Activated T-helper 1 cell treated with Interleukin-2 at 50 U/mL for 16 hours (primary cell): ENCODE measurements around the gene ASB6.

Experiments used
- DNase-seq: peaks from one replicate; pipeline ENCODE4 v3.0.0-alpha.2; 2020; ENCODE audit warnings: low read depth

Gene ASB6, protein sequence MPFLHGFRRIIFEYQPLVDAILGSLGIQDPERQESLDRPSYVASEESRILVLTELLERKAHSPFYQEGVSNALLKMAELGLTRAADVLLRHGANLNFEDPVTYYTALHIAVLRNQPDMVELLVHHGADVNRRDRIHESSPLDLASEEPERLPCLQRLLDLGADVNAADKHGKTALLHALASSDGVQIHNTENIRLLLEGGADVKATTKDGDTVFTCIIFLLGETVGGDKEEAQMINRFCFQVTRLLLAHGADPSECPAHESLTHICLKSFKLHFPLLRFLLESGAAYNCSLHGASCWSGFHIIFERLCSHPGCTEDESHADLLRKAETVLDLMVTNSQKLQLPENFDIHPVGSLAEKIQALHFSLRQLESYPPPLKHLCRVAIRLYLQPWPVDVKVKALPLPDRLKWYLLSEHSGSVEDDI

GRCh38 chr9:129641750-129642585, at the start of gene ASB6:
Gene ASB6 (minus strand): TSS chr9:129642151. CDS start chr9:129641999, 152 bp downstream.
- DNase-seq, result peak; percentile 90

GRCh38 chr9:129688285-129689043, 46.5 kb upstream of the ASB6 start:
- no peak for DNase-seq

DNA sequence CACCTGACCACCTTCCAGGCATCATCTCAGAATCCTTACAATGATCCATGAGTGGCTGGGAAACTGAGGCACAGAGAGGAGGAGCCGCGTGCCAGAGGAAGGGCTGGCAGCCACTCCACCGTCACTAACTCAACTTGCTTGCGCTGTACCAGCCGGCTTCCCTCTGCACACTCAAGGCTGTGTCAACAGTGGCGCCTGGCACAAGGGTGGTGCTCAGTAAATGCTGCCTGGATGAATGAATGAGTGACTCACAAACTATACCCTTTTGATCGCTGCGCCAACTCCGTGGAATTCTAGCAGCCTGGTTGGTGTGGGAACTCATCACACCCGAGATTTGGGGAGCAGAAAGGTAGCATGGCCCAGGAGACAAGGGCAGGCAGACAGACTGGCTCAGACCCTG, 45.4 kb upstream of the ASB6 start:
- DNase-seq, result no peak

DNA sequence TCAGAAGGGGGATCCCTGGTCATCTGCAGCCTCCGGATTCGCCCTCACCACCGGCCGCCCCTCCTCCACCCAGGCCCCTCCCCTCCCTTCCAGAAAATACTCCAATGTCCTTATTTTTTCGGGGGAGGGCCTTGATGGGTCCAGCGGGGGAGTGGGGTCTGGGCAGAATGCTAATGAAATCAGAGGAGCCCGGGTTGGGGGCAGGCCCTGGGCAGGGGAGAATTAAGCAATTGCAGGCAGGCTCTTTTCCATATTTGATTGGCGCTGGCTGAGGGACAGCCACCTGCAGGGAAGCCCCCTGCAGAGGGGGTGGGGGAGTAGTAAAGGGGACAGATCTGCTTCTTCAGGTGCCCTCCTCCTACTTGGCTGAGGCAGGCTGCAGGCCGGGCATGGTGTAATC, 44.8 kb upstream of the ASB6 start:
- DNase-seq, result no peak

DNA sequence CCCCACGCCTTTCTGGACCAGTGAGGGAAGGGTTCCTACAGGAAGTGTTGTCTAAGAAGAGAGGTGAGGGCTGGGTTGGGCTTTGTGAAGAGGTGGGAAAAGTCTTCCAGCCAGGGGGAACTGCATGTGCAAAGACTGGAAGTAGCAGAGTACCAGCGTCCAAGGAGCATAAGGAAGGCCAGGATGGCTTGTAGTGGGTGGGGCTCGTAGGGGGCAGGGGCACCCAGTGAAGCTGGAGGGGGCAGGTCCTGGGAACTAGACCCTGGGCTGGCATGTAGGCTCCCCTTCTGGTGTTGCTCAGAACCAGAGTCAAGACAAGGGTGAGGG, 43.9 kb upstream of the ASB6 start:
- DNase-seq, result no peak

DNA sequence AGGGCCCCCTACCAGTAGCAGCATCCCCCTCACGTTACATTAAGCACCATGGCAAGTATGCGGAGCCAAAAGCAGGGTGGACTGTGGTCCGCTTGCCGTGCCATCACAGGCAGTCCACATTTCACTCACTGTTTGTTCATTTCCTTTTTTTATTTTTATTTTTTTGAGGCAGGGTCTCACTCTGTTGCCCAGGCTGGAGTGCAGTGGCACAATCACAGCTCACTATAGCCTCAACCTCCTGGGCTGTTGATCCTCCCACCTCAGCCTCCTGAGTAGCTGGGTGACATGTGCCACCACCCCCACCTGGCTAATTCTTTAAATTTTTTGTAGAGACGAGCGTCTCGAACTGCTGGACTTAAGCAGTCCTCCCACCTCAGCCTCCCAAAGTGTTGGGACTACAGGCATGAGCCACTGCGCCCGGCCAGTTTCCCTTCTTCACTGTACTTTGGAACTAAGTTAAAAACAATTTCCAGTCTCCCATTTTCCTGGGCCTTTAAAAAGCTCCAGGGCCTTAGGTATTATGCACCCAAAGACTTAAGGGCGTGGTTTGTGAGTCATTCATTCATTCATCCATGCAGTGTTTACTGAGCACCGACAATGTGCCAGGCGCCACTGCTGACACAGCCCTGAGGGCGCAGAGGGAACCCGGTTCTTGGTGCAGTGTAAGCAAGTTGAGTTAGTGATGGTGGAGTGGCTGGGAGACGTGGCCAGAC, 43.4 kb upstream of the ASB6 start:
- no peak for DNase-seq

DNA sequence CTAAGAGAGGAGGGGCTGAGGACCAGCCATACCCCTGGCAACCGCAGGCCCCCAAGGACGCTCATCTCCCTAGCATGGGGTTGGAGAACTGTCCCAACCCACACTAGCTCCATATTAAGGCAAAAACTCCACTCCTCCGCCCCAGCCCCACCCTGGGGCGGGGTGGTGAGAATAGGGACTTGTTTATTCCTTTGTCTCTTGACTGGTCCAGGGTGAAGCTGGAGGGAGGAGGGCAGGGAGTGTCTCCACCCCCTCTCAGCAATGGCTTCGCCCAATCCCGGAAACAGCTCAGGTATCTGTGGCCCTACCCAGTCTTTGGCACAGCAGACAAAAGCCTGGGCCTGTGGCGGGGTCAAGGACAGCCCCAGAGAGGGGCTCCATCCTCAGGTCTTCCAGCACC, 40.4 kb upstream of the ASB6 start:
- no peak for DNase-seq

- no peak for DNase-seq
Measured at GRCh38 chr9:129681924-129682323, 40.0 kb upstream of the ASB6 start.

GRCh38 chr9:129679537-129679936, 37.6 kb upstream of the ASB6 start:
- DNase-seq, result no peak

- DNase-seq, result no peak
Measured at GRCh38 chr9:129678844-129679243, 36.9 kb upstream of the ASB6 start.

DNA sequence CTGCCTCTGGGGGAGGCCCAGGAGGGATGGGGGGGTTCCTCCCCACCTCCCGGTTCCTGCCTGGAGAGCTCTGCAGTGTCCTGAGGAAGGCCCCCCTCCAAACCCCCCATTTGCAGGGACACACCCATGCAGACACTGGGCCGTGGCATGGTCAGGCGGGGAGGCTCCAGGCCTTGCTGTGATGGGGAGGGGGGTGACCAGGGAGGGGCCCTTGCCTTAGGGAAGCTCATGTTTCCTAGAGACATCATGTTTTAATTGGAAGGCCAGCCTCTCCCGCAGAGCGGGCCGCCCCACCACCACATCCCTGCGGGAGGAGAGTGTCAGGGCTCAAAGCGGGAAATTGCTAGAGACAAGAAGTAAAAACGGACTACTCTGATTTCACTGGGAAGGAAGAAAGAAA, 35.5 kb upstream of the ASB6 start:
- no peak for DNase-seq

- no peak for DNase-seq
Measured at GRCh38 chr9:129676975-129677374, 35.0 kb upstream of the ASB6 start.

DNA sequence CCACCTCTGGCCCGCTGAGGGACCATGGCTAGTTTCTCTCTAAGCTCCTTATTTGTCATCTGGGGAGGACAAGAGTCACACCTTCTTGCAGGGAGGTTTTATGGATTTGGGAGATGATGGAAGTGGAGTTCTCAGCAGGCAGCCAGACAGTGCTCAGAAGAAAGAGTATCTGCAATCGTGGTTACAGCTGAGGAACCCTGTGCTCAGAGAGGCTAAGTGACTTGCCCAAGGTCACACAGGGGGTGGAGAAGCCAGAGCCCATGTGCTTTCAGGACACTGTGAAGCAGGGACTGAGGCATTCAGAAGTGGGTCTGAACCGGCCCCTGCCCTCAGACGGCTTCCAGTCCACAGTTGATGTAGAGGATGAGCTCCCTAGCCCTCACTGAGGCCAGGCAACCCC, 34.3 kb upstream of the ASB6 start:
- no peak for DNase-seq

- DNase-seq, result no peak
Measured at GRCh38 chr9:129675620-129676019, 33.7 kb upstream of the ASB6 start.

DNA sequence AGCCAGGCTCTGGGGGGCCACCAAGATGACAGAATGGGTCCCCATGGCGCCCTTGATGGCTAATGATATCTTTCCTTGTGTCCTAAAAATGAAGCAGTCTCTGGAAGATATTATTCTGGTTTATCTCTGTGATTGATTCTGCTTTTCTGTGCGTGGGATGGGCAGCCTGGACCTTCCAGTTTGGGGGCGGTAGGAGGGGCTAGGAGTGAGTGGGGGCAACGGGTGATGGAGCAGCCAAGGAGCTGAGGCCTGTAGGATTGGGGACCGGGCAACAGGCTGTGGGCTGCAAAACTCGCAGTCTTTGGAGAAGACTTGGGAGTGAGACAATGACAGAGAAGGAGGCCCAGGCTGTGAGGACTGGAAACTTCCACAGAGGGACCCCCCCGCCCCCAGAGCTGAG, 32.3 kb upstream of the ASB6 start:
- no peak for DNase-seq

DNA sequence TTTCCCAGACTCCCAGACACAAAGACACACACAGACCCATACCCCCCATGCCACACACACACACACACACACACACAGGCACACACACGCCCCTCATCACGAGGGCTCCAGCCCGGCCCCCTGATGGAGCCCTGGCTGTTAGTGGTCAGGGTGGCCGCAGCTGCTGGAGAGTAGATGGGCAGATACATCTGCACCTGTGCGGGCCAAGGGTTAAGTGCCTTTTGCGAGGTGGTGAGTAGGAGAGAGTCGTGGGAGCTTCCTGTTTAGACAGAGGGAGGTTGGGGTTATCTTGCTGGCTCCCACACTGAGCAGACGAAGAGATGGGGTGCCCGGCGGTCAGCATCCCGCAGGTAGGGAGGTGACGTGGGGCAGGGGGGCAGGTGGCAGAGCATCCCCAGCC, 31.7 kb upstream of the ASB6 start:
- no peak for DNase-seq

GRCh38 chr9:129672702-129673101, 30.8 kb upstream of the ASB6 start:
- no peak for DNase-seq

GRCh38 chr9:129671519-129671918, 29.6 kb upstream of the ASB6 start:
- no peak for DNase-seq

GRCh38 chr9:129671065-129671464, 29.1 kb upstream of the ASB6 start:
- no peak for DNase-seq

- no peak for DNase-seq
Measured at GRCh38 chr9:129669946-129670345, 28.0 kb upstream of the ASB6 start.

DNA sequence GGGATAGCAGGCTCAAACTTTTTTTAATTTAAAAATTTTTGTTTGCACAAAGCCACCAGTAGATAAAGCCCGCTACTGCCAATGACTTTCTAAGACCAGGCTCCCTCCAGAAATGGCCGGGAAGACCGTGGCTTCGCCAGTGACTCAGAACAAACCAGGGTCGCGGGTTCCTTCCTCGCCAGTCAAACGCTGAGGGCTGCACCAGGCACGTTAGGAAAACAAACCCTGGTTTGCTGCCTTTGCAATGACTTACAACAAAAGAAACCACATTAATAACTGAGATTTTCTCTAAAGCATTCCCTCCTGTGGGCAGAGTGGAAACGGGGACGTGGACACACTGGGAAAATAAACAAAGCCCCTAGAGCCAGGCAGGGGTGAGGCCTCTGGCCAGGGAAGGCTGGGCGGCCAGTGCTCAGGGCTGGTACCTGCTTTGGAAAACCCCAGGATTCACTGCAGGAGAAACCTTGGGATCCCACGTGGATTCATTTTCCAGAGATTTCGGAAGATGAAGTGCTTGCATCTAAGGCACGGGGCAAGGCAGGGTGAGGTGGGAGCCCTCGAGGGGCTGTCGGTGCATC, 27.3 kb upstream of the ASB6 start:
- no peak for DNase-seq

DNA sequence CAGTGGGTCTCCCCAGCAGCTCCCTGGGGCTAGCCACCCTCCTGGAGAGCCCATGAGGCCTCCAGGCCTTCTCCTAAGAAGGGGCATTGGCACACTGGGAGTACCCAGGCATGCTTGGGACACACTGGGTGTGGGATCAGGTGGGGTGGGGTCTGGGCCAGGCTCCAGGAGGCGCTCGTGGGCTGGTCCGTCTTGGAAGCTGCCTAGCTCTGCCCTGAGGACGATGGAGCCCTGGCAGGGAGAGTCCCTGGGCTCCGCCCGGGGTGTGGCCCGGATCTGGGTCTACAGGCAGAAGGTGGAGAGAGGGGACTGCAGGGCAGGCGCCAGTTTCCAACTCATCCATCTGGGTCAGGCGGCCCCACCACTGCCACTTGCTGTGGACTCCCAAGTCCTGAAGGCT, 25.9 kb upstream of the ASB6 start:
- no peak for DNase-seq
